Measurements from ENCODE around the gene NT5M.

DNA sequence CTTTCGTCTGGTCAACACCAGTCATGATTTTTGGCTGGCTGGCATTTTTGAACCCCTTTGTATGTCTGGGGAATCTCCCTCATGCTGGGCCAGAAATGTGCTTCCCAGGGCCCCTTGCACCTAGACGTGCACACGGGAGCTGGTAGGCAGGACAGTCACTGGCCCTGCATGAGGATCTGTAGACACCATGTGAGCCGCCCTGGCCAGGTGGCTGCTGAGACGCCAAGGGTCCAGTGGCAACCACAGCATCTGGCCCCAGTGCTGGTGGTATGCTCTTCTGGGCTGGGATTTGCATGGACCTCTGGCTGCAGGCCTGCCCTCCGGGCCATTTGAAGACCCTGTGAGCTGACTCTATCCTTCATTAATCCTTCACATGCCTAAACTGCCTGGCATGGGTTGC lies 67.5 kb downstream of the NT5M start:
- TF ChIP-seq ELF1 (tag; IDR thresholded peaks at IDR 0.05): no peak
- TF ChIP-seq, protein P1, sequence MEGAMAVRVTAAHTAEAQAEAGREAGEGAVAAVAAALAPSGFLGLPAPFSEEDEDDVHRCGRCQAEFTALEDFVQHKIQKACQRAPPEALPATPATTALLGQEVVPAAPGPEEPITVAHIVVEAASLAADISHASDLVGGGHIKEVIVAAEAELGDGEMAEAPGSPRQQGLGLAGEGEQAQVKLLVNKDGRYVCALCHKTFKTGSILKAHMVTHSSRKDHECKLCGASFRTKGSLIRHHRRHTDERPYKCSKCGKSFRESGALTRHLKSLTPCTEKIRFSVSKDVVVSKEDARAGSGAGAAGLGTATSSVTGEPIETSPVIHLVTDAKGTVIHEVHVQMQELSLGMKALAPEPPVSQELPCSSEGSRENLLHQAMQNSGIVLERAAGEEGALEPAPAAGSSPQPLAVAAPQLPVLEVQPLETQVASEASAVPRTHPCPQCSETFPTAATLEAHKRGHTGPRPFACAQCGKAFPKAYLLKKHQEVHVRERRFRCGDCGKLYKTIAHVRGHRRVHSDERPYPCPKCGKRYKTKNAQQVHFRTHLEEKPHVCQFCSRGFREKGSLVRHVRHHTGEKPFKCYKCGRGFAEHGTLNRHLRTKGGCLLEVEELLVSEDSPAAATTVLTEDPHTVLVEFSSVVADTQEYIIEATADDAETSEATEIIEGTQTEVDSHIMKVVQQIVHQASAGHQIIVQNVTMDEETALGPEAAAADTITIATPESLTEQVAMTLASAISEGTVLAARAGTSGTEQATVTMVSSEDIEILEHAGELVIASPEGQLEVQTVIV (CRISPR knock-in tag; IDR thresholded peaks at IDR 0.05; ENCODE audit: borderline replicate concordance): no peak
- TF ChIP-seq, protein P2, sequence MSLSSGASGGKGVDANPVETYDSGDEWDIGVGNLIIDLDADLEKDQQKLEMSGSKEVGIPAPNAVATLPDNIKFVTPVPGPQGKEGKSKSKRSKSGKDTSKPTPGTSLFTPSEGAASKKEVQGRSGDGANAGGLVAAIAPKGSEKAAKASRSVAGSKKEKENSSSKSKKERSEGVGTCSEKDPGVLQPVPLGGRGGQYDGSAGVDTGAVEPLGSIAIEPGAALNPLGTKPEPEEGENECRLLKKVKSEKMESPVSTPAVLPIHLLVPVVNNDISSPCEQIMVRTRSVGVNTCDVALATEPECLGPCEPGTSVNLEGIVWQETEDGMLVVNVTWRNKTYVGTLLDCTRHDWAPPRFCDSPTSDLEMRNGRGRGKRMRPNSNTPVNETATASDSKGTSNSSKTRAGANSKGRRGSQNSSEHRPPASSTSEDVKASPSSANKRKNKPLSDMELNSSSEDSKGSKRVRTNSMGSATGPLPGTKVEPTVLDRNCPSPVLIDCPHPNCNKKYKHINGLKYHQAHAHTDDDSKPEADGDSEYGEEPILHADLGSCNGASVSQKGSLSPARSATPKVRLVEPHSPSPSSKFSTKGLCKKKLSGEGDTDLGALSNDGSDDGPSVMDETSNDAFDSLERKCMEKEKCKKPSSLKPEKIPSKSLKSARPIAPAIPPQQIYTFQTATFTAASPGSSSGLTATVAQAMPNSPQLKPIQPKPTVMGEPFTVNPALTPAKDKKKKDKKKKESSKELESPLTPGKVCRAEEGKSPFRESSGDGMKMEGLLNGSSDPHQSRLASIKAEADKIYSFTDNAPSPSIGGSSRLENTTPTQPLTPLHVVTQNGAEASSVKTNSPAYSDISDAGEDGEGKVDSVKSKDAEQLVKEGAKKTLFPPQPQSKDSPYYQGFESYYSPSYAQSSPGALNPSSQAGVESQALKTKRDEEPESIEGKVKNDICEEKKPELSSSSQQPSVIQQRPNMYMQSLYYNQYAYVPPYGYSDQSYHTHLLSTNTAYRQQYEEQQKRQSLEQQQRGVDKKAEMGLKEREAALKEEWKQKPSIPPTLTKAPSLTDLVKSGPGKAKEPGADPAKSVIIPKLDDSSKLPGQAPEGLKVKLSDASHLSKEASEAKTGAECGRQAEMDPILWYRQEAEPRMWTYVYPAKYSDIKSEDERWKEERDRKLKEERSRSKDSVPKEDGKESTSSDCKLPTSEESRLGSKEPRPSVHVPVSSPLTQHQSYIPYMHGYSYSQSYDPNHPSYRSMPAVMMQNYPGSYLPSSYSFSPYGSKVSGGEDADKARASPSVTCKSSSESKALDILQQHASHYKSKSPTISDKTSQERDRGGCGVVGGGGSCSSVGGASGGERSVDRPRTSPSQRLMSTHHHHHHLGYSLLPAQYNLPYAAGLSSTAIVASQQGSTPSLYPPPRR (CRISPR knock-in tag; IDR thresholded peaks at IDR 0.05; ENCODE audit: borderline replicate concordance): no peak
- TF ChIP-seq EGR1 (conservative IDR thresholded peaks at IDR 0.05): no peak
- no peak for TF ChIP-seq SRF (CRISPR knock-in tag; IDR thresholded peaks at IDR 0.05)

All from K562 (cell line).